AG09309 (cell line): ENCODE data around the gene TMEM81.

Source experiments
- DNase-seq: peaks from one replicate; pipeline ENCODE4 v3.0.0-alpha.2; 2010; ENCODE audit warnings: low read depth
- H3K4me3 ChIP-seq: 2 replicates; pipeline ENCODE4 v1.5.1; 2011; ENCODE audit warnings: mild to moderate bottlenecking, low read depth, low read length, moderate library complexity; ENCODE audit not compliant: control insufficient read depth
- TF ChIP-seq, protein P1 (sequence below): IDR thresholded peaks from 2 replicates; pipeline ENCODE4 v1.5.1; 2011; ENCODE audit warnings: mild to moderate bottlenecking, low read depth, low read length, inconsistent platforms; ENCODE audit not compliant: insufficient read depth, control insufficient read depth; ENCODE audit errors: missing control alignments

Gene TMEM81

GRCh38 chr1:205059660-205060059 is 24.6 kb downstream of the TMEM81 start:
- TF ChIP-seq, protein P1, sequence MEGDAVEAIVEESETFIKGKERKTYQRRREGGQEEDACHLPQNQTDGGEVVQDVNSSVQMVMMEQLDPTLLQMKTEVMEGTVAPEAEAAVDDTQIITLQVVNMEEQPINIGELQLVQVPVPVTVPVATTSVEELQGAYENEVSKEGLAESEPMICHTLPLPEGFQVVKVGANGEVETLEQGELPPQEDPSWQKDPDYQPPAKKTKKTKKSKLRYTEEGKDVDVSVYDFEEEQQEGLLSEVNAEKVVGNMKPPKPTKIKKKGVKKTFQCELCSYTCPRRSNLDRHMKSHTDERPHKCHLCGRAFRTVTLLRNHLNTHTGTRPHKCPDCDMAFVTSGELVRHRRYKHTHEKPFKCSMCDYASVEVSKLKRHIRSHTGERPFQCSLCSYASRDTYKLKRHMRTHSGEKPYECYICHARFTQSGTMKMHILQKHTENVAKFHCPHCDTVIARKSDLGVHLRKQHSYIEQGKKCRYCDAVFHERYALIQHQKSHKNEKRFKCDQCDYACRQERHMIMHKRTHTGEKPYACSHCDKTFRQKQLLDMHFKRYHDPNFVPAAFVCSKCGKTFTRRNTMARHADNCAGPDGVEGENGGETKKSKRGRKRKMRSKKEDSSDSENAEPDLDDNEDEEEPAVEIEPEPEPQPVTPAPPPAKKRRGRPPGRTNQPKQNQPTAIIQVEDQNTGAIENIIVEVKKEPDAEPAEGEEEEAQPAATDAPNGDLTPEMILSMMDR = no peak
- no peak overlapping the region for H3K4me3 ChIP-seq
- DNase-seq = no peak

DNA sequence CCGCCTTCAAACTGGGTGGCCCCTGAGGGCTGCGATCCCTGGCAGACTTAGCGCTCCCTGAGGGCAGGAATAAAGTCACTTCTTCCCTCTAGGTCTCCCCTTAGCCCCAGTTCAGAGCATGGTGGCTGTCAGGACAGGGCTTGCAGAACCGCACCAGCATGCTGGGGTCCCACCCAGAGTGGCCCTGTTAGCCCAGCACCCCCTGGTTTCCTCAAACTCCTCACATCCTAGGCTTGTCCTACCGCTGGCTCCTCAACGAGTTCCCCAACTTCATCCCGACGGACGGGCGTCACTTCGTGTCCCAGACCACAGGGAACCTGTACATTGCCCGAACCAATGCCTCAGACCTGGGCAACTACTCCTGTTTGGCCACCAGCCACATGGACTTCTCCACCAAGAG is 25.4 kb downstream of the TMEM81 start:
- DNase-seq = no peak
- TF ChIP-seq, protein P1 = no peak
- no peak overlapping the region for H3K4me3 ChIP-seq

DNA sequence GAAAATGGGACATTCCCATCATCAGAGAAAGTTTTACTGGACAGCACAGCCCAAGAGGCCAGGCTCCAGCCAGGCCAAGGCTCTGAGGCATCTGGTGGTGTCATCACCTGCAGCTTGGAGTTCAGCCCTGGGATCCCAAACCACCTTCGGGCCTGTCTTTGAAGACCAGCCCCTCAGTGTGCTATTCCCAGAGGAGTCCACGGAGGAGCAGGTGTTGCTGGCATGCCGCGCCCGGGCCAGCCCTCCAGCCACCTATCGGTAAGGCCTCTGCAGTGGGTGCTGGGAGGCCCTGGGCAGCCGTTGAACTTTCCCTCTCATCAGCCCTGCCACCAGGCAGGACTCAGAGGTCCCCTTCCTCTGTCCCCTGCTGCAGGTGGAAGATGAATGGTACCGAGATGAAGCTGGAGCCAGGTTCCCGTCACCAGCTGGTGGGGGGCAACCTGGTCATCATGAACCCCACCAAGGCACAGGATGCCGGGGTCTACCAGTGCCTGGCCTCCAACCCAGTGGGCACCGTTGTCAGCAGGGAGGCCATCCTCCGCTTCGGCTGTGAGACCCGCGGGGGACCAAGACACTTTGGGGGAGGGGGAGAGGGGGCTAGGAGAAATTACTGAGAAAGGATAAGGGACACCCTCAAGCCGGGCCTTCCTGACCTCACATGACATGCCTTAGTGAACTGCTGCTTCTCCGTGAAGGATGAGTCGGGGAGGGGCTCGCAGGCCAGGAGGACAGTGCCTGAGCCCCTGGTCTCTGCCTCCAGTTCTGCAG is 26.3 kb downstream of the TMEM81 start:
- no peak for DNase-seq

DNA sequence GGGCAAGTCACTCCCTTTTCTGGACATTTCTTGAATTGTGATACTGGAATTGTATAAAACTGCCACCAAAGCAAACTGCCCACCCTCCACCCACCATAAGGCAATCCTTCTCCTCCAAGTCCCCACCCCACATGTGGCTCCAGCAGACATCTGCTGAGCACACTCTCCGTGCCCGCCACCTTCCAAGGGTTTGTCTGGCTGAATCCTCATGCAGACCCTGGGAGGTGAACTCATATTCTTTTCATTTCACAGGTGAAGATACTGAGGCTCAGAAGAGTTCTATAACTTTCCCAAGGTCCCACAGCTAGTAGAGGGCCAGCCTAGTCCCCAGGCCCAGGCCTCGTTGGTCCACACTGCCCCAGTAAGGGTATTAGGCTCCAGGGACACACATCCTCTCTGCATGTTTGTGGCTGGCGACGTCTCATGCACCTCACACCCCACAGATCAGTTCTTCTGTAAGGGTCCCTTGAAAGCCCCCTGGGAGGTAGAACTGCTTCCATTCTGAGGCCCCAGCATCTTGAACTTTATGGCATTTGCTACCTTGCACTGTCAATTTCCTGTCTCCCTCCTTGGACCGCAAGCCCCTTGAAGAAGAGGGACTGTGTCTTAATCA is 27.2 kb downstream of the TMEM81 start:
- TF ChIP-seq, protein P1 = no peak
- H3K4me3 ChIP-seq = no peak overlapping the region
- no peak for DNase-seq

More for the DNA sequence above, 26.3 kb downstream of the TMEM81 start:
- H3K4me3 ChIP-seq = no peak overlapping the region
- TF ChIP-seq, protein P1 = no peak

DNA sequence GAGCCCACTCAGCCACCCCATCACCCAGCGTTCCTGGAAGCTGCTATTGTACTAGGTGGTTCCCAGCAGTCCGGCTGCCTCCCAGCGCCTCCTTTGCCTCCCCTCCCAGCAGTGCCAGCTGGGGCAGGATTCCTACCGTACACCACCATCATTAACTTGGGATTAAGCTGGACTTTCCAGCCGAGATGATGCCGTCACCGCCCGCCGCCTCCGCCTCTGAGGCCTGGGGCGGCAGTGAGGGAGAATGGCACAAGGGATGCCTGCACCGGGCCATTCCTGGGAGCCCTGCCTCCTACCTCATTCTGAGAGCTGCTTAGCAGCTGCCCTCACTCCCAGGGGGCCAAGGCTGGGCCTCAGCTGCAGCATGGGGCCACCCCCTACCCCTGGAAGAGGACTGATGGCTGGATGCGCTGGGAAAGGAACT is 28.1 kb downstream of the TMEM81 start:
- no peak for DNase-seq
- TF ChIP-seq, protein P1 = no peak

DNA sequence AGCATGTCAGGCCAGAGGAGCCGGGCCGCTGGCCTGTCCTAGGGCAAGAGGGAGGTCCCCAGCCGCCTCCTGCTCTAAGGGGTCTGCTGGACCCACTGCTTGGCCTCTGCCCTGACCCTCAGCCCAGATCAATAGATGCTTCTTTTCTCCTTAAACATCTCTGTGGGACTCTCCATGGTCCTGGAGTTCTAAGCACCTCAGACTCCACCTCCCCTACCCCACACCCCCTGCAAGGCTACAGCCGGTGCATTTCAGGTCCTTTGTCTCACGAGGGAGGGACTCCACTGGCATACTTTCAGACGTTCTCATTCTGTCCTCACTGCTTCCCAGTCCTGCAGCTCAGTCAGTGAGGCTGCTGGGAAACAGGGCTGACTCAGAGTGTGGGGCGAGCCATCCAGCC is 30.2 kb downstream of the TMEM81 start:
- no peak overlapping the region for H3K4me3 ChIP-seq
- DNase-seq = no peak
- TF ChIP-seq, protein P1 = no peak

More for the DNA sequence above, 28.1 kb downstream of the TMEM81 start:
- H3K4me3 ChIP-seq = no peak overlapping the region
